Tibial nerve (tissue), 4 donors: ENCODE measurements around the gene DNLZ.

Experiments used
- CTCF ChIP-seq, 5 experiments: fragments of 200-600 bp in 3 of 5; fragments of 450-650 bp in 2 of 5; sonication (generic) in 3 of 5; IDR thresholded peaks; one replicate each; pipeline ENCODE4 v1.5.1; 2016 to 2019; ENCODE audit warnings: antibody characterized with exemption in 5 of 5, mild to moderate bottlenecking in 3 of 5, moderate library complexity in 2 of 5
- EP300 ChIP-seq, 2 donors: sonication (generic); formaldehyde crosslinking; IDR thresholded peaks; one replicate each; pipeline ENCODE4 v1.6.1; 2017; ENCODE audit warnings: antibody characterized with exemption in 2 of 2, mild to moderate bottlenecking in 1 of 2
- POLR2A ChIP-seq, 2 donors: fragments of 450-650 bp; IDR thresholded peaks; one replicate each; pipeline ENCODE4 v1.6.1; 2017; ENCODE audit warnings: antibody characterized with exemption in 2 of 2, mild to moderate bottlenecking in 2 of 2, moderate library complexity in 2 of 2

GRCh38 chr9:136370037-136370436, 6.5 kb upstream of the DNLZ start:
- no peak for TF ChIP-seq CTCF (IDR thresholded peaks at IDR 0.05)
- no peak for TF ChIP-seq POLR2A (IDR thresholded peaks at IDR 0.05)
- TF ChIP-seq EP300 (IDR thresholded peaks at IDR 0.05): no peak
